Activated naive CD4-positive, alpha-beta T cell treated with anti-CD3 and anti-CD28 coated beads, Interleukin-2, amount 50 U/mL, for 16 hours (primary cell): ENCODE data around the gene IRS2.
A peak's percentile ranks its signal among the peaks of the same experiment; 100 is the strongest.

Experiments
- DNase-seq: peaks from one replicate; pipeline ENCODE4 v3.0.0-alpha.2; 2020

The IRS2 gene

GRCh38 chr13:109780845-109781383 is 5.5 kb downstream of the IRS2 start:
- DNase-seq = no peak

- DNase-seq = no peak
These were observed 6.4 kb downstream of the IRS2 start for GRCh38 chr13:109779876-109780510.

DNA sequence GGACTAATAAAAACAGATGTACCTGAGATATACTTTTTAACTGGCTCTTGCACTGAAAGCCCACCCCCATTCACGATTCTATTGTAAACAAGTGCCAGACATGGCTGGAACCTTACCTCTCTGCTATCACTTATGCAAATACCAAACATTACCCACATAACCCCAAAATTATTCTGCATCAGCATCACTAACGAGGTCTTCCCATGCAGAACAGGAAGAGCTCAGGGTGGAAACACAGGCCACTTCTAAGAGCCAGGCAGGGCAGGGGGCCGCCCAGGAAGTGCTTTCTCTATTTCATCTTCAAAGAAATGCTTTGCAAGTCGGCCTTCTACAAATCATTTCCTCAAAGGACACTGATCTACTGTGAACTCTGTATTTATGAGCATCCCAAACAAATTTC is 7.3 kb downstream of the IRS2 start:
- peak; percentile 51 for DNase-seq

DNA sequence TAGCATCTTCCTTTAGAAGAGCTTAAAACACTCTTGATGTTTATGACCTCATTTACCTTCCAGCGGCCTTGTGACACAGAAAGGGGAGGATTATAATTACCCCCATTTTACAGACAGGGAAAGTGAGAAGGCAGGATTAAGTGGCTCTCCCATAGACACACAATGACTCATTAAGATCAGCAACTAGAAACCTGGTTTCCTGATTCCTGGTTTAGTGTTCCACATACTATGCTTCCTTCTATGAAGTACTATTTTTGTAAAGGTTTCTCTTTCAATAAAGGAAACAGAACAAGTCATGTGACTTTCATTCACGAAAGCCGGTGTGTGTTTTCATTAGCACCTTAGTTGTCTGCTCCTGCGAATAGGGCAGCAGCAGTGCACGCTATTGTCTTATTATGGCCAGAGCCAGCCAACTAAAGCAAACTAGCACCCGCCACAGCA is 8.3 kb downstream of the IRS2 start:
- DNase-seq = no peak

GRCh38 chr13:109776575-109776974 is 9.8 kb downstream of the IRS2 start:
- no peak for DNase-seq

DNA sequence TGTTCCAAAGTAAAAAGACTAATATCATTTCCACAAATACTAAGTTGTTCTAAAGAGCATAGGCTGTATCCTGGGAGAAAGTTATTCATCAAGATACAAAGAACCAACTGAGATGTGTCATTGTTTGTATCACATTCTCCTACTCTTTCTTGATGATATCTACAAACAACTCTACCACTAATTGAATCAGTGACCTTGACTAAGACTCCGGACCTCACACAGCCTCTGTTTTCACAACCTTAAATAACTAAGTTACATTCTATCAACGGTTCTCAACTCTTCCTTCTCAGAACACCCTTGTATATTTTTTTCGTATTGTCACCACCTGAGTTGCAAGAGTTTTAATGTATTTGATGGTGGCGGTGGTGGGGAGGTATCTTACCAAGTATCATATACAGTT is 12.6 kb downstream of the IRS2 start:
- no peak for DNase-seq

DNA sequence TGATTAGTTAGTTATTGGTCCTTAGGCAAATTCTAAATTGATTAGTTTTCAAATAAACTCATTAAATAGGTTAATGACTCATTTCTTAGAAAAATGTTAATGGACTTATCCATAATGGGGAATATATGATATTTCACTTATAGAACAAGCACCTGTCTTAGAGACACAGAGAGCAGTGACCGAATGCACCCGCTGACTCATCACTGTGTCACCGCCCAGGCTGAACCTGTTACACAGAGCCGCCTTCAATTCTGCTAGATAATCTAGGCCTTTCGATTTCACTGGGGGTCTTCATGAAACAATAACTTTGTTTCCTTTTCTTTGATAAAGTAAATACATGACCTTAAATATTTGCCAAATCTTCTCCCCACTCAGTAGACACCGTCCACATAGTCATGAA is 13.1 kb downstream of the IRS2 start:
- no peak for DNase-seq

DNA sequence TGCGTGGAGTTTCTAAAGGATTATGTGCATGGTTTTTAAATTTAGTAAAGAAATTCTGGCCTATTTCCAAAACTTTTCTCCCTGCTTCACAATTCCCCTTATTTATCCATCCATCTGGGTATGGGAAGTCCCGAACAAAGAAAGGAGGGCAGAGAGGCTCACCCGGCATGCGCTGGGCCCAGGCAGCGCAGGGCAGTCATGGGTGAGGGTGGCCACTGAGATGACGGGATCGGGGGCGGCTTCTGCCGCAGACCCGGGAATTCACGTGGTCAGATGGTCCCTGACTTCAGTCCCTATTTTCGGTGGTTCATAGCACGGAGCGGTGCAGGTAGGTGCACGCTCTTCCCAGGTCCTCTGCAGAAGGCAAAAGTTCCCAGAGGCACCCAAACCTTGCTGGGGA is 14.5 kb downstream of the IRS2 start:
- DNase-seq = no peak

- no peak for DNase-seq
These were observed 15.9 kb downstream of the IRS2 start for GRCh38 chr13:109770436-109770835.

DNA sequence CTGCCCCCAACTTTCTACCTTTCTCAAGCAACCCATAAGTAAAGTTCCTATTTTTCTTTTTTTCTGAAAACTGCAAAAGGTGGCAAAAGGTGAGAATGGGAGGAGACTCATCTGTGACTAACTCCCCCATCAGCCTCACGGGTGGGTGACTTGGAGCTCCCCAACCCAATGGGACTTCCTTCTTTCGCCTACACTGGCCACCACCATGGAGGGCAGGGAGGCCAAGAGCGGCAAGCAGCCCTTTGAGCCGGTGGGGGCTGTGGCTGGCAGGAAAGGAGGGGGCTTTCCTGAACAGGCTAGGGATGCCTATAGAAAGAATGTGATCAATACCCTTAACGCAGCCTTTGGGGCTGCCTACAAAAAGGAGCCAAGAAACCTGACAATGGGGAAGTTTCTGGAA is 16.5 kb downstream of the IRS2 start:
- DNase-seq = no peak

DNA sequence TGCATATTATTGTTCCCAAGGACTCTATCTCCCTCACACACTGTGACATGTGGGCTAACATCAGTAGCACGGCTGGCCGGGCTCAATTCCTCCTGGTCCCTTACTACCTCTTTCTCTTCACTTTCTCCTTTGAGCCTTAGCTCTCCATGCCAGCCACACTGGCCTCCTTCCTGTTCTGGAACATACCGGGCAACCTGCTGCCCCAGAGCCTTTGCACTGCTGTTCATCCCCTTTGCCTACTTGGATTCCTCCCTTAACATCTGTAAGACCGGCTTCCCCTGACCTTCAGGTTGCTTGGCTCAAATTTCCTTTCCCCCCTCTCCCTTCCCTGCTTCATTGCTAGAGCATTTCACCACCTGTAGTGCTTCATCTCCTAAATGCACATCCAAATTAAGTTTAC is 17.1 kb downstream of the IRS2 start:
- DNase-seq = no peak

GRCh38 chr13:109768616-109769015 is 17.8 kb downstream of the IRS2 start:
- DNase-seq = no peak

- no peak for DNase-seq
These were observed 18.2 kb downstream of the IRS2 start for GRCh38 chr13:109768176-109768575.

- DNase-seq = no peak
These were observed 19.4 kb downstream of the IRS2 start for GRCh38 chr13:109767023-109767422.

DNA sequence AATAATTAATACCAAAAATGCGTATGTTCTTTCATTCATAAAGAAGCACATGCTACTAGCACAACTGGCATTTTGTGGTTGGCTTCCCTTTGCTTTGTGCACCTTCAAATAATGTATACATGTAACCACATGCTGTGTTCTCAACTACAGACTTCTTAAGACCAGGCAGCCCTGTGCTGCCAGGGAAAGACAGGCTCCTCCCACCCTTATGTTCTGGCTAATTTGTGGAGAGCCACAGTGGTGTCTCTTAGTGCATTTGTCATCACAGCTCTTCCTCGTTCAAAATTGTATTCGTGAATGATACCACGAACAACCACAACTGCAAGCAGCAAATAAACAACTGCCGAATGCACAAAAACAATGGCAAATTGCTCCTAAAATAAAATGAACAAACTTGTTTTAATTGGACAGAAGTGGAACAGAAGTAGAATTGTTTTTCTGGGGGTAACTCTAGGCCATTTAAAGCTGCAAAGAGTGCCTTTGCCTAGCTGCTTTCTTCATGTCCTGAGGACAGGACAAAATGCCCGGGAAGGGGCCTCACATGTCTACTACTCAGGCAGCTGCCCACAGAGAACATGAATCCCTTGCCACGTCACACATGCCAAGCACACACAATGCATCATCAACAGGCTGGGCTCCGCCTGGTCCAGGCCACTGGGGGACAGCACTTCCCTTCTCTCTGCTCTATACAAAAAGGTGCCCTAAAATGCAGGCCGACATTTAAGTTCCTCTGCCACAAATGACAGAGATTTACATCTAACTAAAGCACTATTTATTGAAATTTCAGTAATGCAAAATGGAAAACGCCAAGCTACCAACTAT is 21.7 kb downstream of the IRS2 start:
- DNase-seq = no peak

DNA sequence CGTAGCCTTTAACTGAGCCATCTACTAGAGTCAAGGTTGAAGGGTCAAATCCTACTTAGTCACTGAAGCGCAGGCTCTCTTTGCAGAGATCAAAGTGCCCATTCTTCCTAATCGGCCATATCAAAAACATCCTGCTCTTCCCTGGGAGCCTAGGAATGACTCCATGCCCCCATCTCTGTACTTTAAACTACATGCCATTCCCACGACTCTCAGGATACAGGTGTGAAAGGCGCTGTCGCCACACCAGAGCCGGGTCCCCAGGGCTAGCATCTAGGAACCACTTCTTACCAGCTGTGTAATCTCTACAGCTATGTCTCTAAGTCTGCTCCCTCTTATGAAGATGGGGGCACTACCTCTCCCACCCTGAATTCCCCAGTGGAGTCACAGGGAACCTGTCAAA is 22.3 kb downstream of the IRS2 start:
- DNase-seq = no peak

GRCh38 chr13:109762791-109763190 is 23.6 kb downstream of the IRS2 start:
- DNase-seq = no peak

DNA sequence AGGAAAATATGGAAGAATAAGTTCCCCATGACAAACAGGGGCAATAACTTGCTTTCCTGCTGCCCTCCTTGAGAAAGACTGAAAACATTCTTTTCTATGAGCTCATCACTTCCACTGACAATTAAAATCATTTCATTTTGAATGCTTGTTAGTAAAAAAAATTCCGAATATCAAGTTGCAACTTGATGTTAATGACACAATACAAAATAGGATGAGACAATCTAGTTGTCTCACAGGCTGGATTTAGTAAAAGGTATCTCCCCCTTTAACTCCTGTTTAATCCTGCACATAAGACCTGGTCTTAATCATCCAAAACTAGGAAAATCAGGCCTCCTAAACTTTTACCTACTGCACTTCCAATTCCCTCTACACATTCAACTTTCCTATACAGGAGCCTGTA is 24.7 kb downstream of the IRS2 start:
- no peak for DNase-seq

DNA sequence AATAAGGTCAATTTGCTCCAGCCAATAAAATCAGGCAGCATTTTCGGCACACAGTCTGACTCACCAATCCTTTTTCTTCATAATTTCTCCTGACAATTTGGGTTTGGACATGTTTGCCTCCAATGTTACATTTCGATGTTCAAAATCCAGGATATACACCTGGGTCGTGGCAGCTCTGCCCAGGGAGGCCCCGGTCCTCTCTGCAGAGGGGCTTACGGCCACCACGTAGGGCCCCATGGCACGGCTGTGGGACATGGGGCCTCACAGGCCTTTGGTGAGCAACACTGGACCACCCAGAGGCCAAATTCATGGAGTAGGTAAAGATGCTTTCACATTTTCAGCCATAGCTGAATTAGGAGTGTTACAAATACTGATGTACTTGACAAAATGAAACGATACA is 25.4 kb downstream of the IRS2 start:
- DNase-seq = no peak

GRCh38 chr13:109760402-109760801 is 26.0 kb downstream of the IRS2 start:
- DNase-seq = no peak

DNA sequence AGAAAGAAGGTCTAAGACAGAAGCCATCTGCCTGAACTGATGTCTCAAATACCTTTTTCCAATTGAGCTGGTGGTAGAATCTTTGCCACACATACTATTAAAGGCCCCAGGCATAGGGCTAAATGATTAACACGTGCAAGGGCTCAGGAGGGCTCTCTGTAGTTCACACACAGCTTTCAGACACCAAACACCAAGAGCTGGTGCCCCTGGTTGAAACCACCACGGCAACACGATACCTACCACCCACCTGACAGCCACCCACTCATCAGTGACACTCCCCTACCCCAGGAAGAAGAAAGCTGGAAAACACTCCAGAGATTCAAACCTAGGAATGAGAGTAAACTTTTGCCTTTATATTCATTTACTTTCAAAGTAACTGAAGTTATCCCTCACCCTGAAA is 26.8 kb downstream of the IRS2 start:
- no peak for DNase-seq

DNA sequence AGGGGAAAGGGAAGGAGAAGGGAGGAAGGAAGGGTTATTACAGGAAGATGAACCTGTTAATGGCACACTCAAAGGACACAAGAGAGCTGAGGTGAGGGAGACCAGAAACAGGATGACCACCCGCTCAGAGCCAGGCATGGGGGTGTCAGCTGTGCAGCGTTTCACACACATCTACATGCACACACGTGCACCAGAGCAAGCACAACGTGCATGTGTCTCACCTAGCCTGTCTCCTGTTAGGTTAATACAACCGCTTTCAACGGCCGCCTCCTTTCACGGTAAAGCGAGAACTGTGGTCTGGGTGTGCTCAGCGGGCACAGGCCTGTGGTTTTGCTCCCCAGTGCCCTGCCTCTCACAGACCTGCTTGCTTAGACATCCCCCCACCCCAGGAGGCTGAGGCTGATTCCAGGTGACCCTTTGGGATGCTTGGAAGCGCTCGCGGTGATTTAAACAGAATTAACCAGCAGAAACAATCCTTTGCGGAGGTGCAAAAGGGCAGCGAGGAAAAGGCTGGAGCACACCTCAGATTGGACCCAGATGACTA is 27.4 kb downstream of the IRS2 start:
- DNase-seq = no peak

DNA sequence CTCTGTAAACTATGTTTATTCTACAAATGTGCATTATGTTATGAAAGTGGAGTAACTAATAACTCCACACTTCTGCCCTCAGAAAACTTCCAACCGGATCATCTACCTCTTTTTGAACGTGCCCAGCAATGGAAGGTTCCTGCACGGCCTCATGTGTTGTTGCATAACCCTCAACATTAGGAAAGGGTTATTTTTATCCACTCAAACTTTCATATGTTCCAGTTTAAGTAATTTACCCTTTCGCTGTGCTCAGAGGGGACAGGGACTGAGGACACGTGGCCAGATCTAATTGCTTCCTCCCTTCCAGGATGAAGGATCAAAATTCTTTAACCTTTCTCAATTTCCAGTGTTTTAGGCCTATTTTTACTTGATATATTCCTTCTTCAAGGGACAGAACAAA is 29.6 kb downstream of the IRS2 start:
- no peak for DNase-seq

GRCh38 chr13:109755997-109756396 is 30.4 kb downstream of the IRS2 start:
- DNase-seq = no peak
